Measurements from ENCODE around the gene PALS1.
"Not testable (repeated sequence)": the region's sequence is repeated elsewhere in the genome, so short reads cannot be mapped to it uniquely, and the experiment has no call there.

Gene PALS1

DNA sequence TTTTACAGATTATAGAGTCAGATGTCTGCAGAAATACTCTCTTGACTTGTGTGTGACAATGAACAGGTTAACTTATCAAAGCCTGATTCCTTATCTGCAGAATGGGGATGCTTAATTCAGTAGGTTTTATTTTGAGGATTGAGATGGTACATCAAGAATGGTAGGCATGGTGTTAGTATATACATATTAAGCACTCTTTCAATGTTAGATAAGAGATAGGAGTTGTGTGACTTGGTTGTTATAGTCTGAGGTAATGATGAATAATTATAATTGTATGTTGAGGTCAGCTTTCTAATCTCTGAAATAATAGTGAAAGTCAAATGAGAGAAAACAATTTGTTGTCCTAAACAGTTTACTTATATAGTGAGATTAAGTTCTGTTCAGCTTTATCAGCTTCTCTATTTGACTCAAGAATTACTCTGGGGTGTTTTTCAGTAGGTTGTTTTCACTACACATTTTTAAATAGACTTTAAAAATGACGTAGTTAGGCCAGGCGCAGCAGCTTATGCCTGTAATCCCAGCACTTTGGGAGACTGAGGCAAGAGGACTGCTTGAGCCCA is 11.9 kb downstream of the PALS1 start:
- DNase-seq = no peak

GRCh38 chr14:67257906-67258305 is 16.7 kb downstream of the PALS1 start:
- no peak for DNase-seq

DNA sequence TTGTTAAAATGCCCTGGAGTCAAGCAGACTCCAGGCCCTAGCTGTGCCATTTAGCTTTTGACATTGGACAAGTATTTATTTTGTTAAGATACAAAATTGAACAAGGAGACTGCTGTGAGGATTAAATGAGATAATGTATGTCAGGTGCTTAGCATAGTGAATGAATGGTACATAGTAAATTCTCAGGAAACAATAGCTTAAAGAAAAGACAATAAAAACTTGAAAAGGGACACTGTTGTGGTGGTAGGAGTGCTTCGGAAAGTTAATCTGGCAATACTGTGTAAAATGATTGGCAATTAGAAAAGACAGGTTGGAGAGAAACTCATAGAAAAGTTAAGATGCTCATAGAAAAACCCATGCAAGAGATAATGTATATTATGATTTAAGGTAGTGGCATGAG is 19.7 kb downstream of the PALS1 start:
- DNase-seq = no peak

DNA sequence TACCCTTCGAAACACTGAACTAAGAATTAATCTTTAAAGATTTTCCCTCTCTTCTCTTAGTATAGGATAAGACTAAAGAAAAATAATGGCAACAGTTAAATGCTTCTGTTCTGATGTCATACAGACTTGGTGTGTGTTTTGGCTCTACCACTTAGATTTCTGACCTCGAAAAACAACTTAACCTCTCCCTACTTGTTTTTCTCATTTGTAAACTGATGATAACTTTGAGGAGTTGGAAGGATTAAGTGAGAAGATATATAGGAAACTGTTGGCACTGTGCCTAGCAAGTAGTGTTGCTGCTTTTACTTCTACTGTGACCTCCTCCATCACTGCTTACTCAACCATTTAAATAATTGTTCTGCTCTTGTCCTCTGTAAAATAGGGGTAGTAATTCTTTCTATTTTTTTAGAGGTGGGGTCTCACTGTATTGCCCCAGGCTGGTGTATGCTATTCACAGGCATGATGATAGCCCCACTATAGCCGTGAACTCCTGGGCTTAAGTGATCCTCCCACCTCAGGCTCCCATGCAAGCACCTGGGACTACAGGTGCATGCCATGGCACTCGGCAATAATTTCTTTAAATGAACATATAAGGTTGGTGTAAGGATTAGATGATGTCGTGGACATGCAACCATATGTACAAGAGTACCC is 22.4 kb downstream of the PALS1 start:
- DNase-seq = peak; percentile 24

DNA sequence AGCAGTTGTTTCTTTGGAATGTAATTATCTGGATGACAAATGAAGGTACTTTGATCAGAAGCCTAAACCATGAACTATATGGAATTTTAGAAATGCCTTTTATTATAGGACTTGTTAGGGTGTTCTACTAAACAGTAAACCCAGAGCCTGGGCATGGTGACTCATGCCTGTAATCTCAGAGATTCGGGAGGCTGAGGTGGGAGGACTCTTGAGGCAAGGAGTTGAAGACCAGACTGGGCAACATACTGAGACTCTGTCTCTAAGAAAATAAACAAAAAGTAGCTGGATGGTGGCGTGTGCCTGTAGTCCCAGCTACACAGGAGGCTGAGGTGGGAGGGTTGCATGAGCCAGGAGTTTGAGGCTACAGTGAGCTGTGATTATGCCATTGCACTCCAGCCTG is 23.9 kb downstream of the PALS1 start:
- no peak for DNase-seq

GRCh38 chr14:67267576-67268328 is 26.5 kb downstream of the PALS1 start:
- DNase-seq = no peak

DNA sequence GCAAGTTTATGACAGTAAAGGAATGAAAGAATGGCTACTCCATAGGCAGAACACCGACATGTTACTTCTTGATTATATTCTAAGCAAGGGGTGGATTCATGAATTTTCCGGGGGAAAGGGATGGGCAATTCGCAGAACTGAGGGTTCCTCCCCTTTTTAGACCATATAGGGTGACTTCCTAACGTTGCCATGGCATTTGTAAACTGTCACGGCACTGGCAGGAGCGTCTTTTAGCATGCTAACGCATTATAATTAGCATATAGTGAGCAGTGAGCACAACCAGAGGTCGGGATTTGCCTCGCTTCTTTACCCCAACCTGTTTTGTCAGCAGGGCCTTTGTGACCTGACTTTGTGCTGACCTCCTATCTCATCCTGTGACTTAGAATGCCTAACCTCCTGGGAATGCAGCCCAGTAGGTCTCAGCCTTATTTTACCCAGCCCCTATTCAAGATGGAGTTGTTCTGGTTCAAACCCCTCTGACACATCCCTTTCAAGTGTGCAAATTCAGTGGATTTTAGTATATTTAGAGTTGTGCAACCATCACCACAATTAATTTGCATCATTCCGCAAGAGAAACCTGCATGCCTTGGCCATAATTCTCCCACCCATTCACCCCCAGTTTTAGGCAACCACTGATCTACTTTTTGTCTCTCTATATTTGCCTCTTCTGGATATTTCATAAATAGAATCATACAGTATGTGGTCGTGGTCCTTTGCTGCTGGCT is 27.4 kb downstream of the PALS1 start:
- DNase-seq = peak; percentile 18

- DNase-seq = peak; percentile 41
Observed at GRCh38 chr14:67269298-67270060, 28.2 kb downstream of the PALS1 start.

DNA sequence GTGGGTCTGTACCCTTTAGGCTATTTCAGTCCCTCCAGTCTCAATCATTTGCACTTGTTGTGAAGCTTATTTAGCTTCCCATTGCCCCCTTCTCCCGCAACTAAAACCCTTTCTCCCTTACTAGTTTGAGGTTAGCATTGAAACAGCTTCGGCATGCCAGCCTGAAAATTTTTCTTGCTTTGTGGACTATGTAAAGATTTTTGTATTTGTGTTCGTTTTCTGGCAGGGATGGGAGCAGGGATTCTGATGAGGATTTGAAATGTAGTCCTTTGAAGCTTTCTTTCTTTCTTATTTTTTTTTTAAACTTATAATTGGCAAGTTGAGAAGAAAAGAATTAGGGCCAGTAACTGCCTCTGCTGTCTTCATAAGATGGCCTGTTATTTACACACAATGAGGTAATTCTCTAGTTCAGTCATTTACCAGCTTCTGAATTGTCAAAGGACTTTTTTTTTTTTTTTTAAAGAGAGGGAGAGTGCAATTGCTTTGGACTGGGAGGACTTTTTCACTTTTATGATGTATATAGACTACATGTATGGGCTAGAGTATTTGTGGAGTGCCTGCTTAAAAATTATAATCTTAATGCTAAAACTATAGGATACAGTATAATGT is 29.0 kb downstream of the PALS1 start:
- DNase-seq = no peak

DNA sequence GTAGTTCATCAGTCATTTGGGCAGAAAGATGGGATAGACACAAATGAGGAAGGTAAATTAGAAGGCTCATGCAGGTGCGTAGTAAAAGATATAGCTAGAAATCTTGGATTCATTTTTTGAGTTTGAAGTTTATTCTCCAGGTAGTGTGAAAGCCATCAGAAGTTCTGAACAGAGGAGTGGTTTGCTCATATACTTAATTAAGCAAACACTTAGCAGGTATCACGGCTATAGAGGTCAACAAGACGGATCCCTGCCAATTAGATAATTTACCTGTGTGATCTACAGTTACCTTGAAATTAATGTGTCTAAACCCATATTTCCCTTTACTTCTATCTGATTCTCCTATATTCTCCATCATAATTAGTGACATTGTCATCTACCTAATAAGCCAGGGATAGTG is 29.7 kb downstream of the PALS1 start:
- no peak for DNase-seq

DNA sequence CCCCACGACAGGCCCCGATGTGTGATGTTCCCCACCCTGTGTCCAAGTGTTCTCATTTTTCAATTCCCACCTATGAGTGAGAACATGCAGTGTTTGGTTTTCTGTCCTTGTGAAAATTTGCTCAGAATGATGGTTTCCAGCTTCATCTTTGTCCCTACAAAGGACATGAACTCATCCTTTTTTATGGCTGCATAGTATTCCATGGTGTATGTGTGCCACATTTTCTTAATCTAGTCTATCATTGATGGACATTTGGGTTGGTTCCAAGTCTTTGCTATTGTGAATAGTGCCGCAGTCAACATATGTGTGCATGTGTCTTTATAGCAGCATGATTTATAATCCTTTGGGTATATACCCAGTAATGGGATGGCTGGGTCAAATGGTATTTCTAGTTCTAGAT is 32.0 kb downstream of the PALS1 start:
- DNase-seq = not testable (repeated sequence)

- DNase-seq = no peak
Observed at GRCh38 chr14:67276131-67276530, 34.9 kb downstream of the PALS1 start.

DNA sequence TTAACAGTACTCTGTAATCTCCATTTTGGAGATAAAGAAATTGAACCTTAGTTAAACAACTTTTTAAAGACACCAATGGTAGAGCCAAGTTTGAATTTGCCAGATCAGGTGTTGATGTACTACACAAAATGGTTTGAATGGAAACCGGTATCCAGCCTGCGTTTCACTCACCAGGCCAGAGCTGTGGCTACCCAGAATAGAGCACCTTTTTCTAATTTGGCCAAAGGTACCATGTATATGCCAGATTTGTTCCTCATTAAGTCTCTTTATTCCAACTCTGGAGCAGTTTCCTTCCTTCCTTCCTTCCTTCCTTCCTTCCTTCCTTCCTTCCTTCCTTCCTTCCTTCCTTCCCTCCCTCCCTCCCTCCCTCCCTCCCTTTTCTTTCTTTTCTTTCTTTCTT is 39.3 kb downstream of the PALS1 start:
- DNase-seq = no peak

GRCh38 chr14:67285876-67286452 is 44.7 kb downstream of the PALS1 start:
- DNase-seq = peak; percentile 22

Measured in right kidney (tissue), 1 donor.